ENCODE results near the gene CNTNAP4. TPM values are rescaled to one million over a fixed set of nuclear protein-coding genes. Genes with fewer than 3 reads are reported as not detected.

CNTNAP4 gene
- polyA plus RNA-seq, 1 of the 3 experiments (the other 2 are of a cell fraction) = not detected

- Histone ChIP-seq H3K27ac (ENCODE audit: low read depth in 2 of 2, low read length in 1 of 2) (peak overlapping the region in 1 of 2 experiments; percentile 91; a peak in 2 of 4 replicates), H3K9me3 (no peaks in the 10 kb centered on the region), H3K4me1 (ENCODE audit: control insufficient read depth in 1 of 2, insufficient read depth in 2 of 2, low read depth in 1 of 2, low read length in 1 of 2) (peaks cover 0 to 25% of the 10 kb centered on the region in 2 experiments; a peak in 2 of 4 replicates), H3K4me2 (no peak overlapping the region), H3K4me3 (ENCODE audit: low read depth in 2 of 2, low read length in 1 of 2) (no peak overlapping the region), H3K27me3 (ENCODE audit: insufficient read depth) (no peaks in the 10 kb centered on the region), H3F3A (replicated peaks; ENCODE audit: insufficient read depth) (no peaks in the 10 kb centered on the region), H3K36me3 (replicated peaks in 1 of 2; ENCODE audit: control insufficient read depth in 1 of 2, insufficient read depth in 2 of 2, low read length in 1 of 2) (no peaks in the 10 kb centered on the region), H3K9me2 (no peaks in the 10 kb centered on the region), H2AFZ (ENCODE audit: low read depth) (no peak overlapping the region), H4K20me1 (ENCODE audit: insufficient read depth) (no peaks in the 10 kb centered on the region), H3K9ac (no peak overlapping the region), H3K79me2 (ENCODE audit: insufficient read depth) (no peaks in the 10 kb centered on the region)
- ChIA-PET POLR2A (no interaction called here), CTCF (interaction anchor here (0.9 to 1.8 kb wide), 4 partner anchors 10 to 210 kb away, joined by 3 to 11 read pairs (median 6); partner anchors contain the start of gene CNTNAP4)
- TF ChIP-seq EP300 (IDR thresholded peaks at IDR 0.05; ENCODE audit: borderline replicate concordance in 1 of 2, low read depth in 1 of 2, low read length in 1 of 2) (peak in 1 of 2 experiments; percentile 95; a peak in 2 of 4 replicates), SMC3 (IDR thresholded peaks at IDR 0.05; ENCODE audit: low read depth, low read length) (no peak), MEF2A (IDR thresholded peaks at IDR 0.05; ENCODE audit: borderline replicate concordance, low read depth) (no peak), CHD2 (IDR thresholded peaks at IDR 0.05; ENCODE audit: low read length, partially characterized antibody) (peak; percentile 70), JUND (IDR thresholded peaks at IDR 0.05) (no peak), RCOR1 (IDR thresholded peaks at IDR 0.05; ENCODE audit: low read length) (peak; percentile 59; the same call in 1 of the 2 replicates), POLR2AphosphoS5 (IDR thresholded peaks at IDR 0.05; ENCODE audit: low read depth, low read length) (peak; percentile 37; the same call in 1 of the 2 replicates), GATA2 (CRISPR knock-in tag; IDR thresholded peaks at IDR 0.05) (peak; percentile 96), FOXJ3 (CRISPR knock-in tag; IDR thresholded peaks at IDR 0.05) (peak; percentile 45; the same call in 1 of the 2 replicates), TCF12 (IDR thresholded peaks at IDR 0.05) (peak; percentile 27), GABPA (IDR thresholded peaks at IDR 0.05; ENCODE audit: low read depth) (no peak)
- peak; percentile 32 for DNase-seq
- 19% methylated on average over 6 of the region's 6 CpGs for WGBS (ENCODE audit: low lambda C conversion rate)
Observed at GRCh38 chr16:76487411-76488064, 210.3 kb downstream of the CNTNAP4 start.

GRCh38 chr16:76488065-76488417 lies 210.8 kb downstream of the CNTNAP4 start:
- H3K9me3 ChIP-seq = no peaks in the 10 kb centered on the region
- H3K79me2 ChIP-seq (ENCODE audit: insufficient read depth) = no peaks in the 10 kb centered on the region
- ChIA-PET CTCF (interaction anchor here (0.8 to 1.8 kb wide), 4 partner anchors 10 to 207 kb away, joined by 3 to 11 read pairs (median 4); no protein-coding TSS in a partner anchor), POLR2A (no interaction called here)
- H3F3A ChIP-seq (replicated peaks; ENCODE audit: insufficient read depth) = no peaks in the 10 kb centered on the region
- no peaks in the 10 kb centered on the region for H4K20me1 ChIP-seq (ENCODE audit: insufficient read depth)
- DNase-seq = no peak
- H3K9ac ChIP-seq = no peak overlapping the region
- H3K27me3 ChIP-seq (ENCODE audit: insufficient read depth) = no peaks in the 10 kb centered on the region
- H3K9me2 ChIP-seq = no peaks in the 10 kb centered on the region
- H3K27ac ChIP-seq (ENCODE audit: low read depth in 2 of 2, low read length in 1 of 2) = peak overlapping the region in 1 of 2 experiments; percentile 91; a peak in 2 of 4 replicates
- no peaks in the 10 kb centered on the region for H3K36me3 ChIP-seq (replicated peaks in 1 of 2; ENCODE audit: control insufficient read depth in 1 of 2, insufficient read depth in 2 of 2, low read length in 1 of 2)
- no peak overlapping the region for H2AFZ ChIP-seq (ENCODE audit: low read depth)
- 11% methylated on average over 5 of the region's 5 CpGs for WGBS (ENCODE audit: low lambda C conversion rate)
- no peak overlapping the region for H3K4me3 ChIP-seq (ENCODE audit: low read depth in 2 of 2, low read length in 1 of 2)
- no peak overlapping the region for H3K4me2 ChIP-seq
- peaks cover 0 to 25% of the 10 kb centered on the region in 2 experiments; a peak in 2 of 4 replicates for H3K4me1 ChIP-seq (ENCODE audit: control insufficient read depth in 1 of 2, insufficient read depth in 2 of 2, low read depth in 1 of 2, low read length in 1 of 2)
- TF ChIP-seq YY1 (IDR thresholded peaks at IDR 0.05; ENCODE audit: low read depth) = no peak
- no peak for TF ChIP-seq POLR2AphosphoS5 (IDR thresholded peaks at IDR 0.05; ENCODE audit: low read depth, low read length)
- TF ChIP-seq EP300 (IDR thresholded peaks at IDR 0.05; ENCODE audit: borderline replicate concordance in 1 of 2, low read depth in 1 of 2, low read length in 1 of 2) = peak in 1 of 2 experiments; percentile 92; a peak in 2 of 4 replicates
- no peak for TF ChIP-seq MAX (IDR thresholded peaks at IDR 0.05; ENCODE audit: low read depth)
- peak; percentile 90 for TF ChIP-seq GATA2 (CRISPR knock-in tag; IDR thresholded peaks at IDR 0.05)
- TF ChIP-seq RAD21 (IDR thresholded peaks at IDR 0.05; ENCODE audit: low read length) = peak; percentile 33; the same call in 1 of the 2 replicates
- peak; percentile 16; the same call in 1 of the 2 replicates for TF ChIP-seq MXI1 (IDR thresholded peaks at IDR 0.05; ENCODE audit: low read depth, low read length)
- TF ChIP-seq FOXJ3 (CRISPR knock-in tag; IDR thresholded peaks at IDR 0.05) = peak; percentile 66
- TF ChIP-seq RCOR1 (IDR thresholded peaks at IDR 0.05; ENCODE audit: low read length) = peak; percentile 29; the same call in 1 of the 2 replicates

Measured in SK-N-SH (cell line).